K562 (cell line): ENCODE data around the gene GSK3B. TPM values are rescaled to one million over a fixed set of nuclear protein-coding genes. Genes with fewer than 3 reads are reported as not detected.

Experiments used
- ATAC-seq: fragments of 200-7000 bp; cut with Tn5 transposase; 3 replicates; pipeline ENCODE4 v1.9.1; 2020; ENCODE audit warnings: moderate library complexity
- BruUV-seq: library from RNA; stranded (reverse); fragments of 400-500 nt; replicated peaks from 2 replicates; lab custom pipeline; 2021; lab: Mats Ljungman, UMichigan
- CTCF ChIA-PET: fragments of 300-600 bp; formaldehyde crosslinking; extraction: SDS; loops from one replicate; lab custom pipeline; 2021; ENCODE audit warnings: low intra/inter-chr PET ratio; lab: Yijun Ruan, JAX
- POLR2A ChIA-PET: fragments of 300-600, 350-650 bp; sonication (Branson Sonifier 250); formaldehyde crosslinking; extraction: SDS; loops from one replicate; lab custom pipeline; 2021; ENCODE audit warnings: antibody characterized with exemption, inconsistent platforms; lab: Yijun Ruan, JAX
- DNase-seq, 4 experiments: peaks; one replicate each; pipeline versions ENCODE4 v3.0.0 to v3.0.0-alpha.2; 2011 to 2018; ENCODE audit warnings: low spot score in 3 of 4, mixed read lengths in 3 of 4; ENCODE audit errors: extremely low read depth in 1 of 4
- FAIRE-seq: peaks from 2 replicates; lab custom pipeline; 2011; peaks lifted over from hg19 to GRCh38; lab: Jason Lieb, UNC
- H2AFZ ChIP-seq: 2 replicates; pipeline ENCODE4 v1.6.0; 2011; ENCODE audit warnings: low read depth, low read length, control low read depth, inconsistent platforms
- H3K27ac ChIP-seq: fragments of 200-600 bp; 3 replicates; pipeline ENCODE4 v1.8.0; 2011; ENCODE audit warnings: low read depth, mild to moderate bottlenecking, control low read depth, inconsistent platforms, low read length, moderate library complexity, mixed read lengths; ENCODE audit errors: extremely low read depth
- H3K27me3 ChIP-seq, 2 experiments: fragments of 300-600 bp in 1 of 2; 2 replicates in 1 of 2; 3 replicates in 1 of 2; pipeline versions ENCODE4 v1.6.0 to v1.8.0; 2011; ENCODE audit warnings: inconsistent platforms in 2 of 2, low read length in 2 of 2, mild to moderate bottlenecking in 1 of 2, mixed read lengths in 1 of 2, moderate library complexity in 1 of 2; ENCODE audit not compliant: control insufficient read depth in 2 of 2, insufficient read depth in 2 of 2
- H3K36me3 ChIP-seq: fragments of 300-600 bp; 3 replicates; pipeline ENCODE4 v1.8.0; 2011; ENCODE audit warnings: mild to moderate bottlenecking, low read length, inconsistent platforms; ENCODE audit not compliant: control insufficient read depth, insufficient read depth
- H3K4me1 ChIP-seq, 2 experiments: fragments of 200-600 bp in 1 of 2; replicated peaks in 1 of 2; 2 replicates in 1 of 2; 3 replicates in 1 of 2; pipeline versions ENCODE4 v1.5.1 to v1.8.0; 2011; ENCODE audit warnings: inconsistent platforms in 2 of 2, low read length in 2 of 2, mild to moderate bottlenecking in 1 of 2, mixed read lengths in 1 of 2, moderate library complexity in 1 of 2; ENCODE audit not compliant: control insufficient read depth in 2 of 2, insufficient read depth in 2 of 2
- H3K4me2 ChIP-seq: 2 replicates; pipeline ENCODE4 v1.6.1; 2011; ENCODE audit warnings: low read length, control low read depth, inconsistent platforms, mixed read lengths; ENCODE audit not compliant: insufficient read depth
- H3K4me3 ChIP-seq: fragments of 200-600 bp; sonication (generic), shearing (Covaris generic); 2 replicates; pipeline ENCODE4 v1.5.1; 2016; ENCODE audit warnings: control low read depth, inconsistent platforms
- H3K79me2 ChIP-seq: fragments of 200-600 bp; 3 replicates; pipeline ENCODE4 v1.8.0; 2011; ENCODE audit warnings: low read length, inconsistent platforms; ENCODE audit not compliant: control insufficient read depth, insufficient read depth
- H3K9ac ChIP-seq, 2 experiments: 2 replicates each; pipeline versions ENCODE4 v1.6.0 to v1.6.1; 2011; ENCODE audit warnings: low read depth in 2 of 2, low read length in 2 of 2, control low read depth in 1 of 2, inconsistent platforms in 1 of 2, mild to moderate bottlenecking in 1 of 2, mixed read lengths in 1 of 2; ENCODE audit not compliant: insufficient read depth in 1 of 2
- H3K9me1 ChIP-seq: one replicate; pipeline ENCODE4 v1.6.0; 2011; ENCODE audit warnings: inconsistent platforms, mild to moderate bottlenecking, low read length, moderate library complexity; ENCODE audit not compliant: control insufficient read depth, insufficient read depth
- H3K9me3 ChIP-seq: replicated peaks from 2 replicates; pipeline ENCODE4 v1.5.1; 2011; ENCODE audit warnings: low read depth, low read length, inconsistent platforms; ENCODE audit not compliant: control insufficient read depth, insufficient read depth
- H4K20me1 ChIP-seq: replicated peaks from 2 replicates; pipeline ENCODE4 v1.6.1; 2011; ENCODE audit warnings: low read length, inconsistent platforms, mixed read lengths; ENCODE audit not compliant: control insufficient read depth, insufficient read depth
- C11orf30 ChIP-seq: fragments of 450-650 bp; IDR thresholded peaks from 2 replicates; pipeline ENCODE4 v1.6.1; 2016; ENCODE audit warnings: low read depth, mild to moderate bottlenecking
- CBFA2T3 ChIP-seq: fragments of 450-650 bp; IDR thresholded peaks from 2 replicates; pipeline ENCODE4 v1.6.1; 2017
- KHSRP ChIP-seq: fragments of 450-650 bp; IDR thresholded peaks from 2 replicates; pipeline ENCODE4 v1.6.1; 2017
- MAFF ChIP-seq: IDR thresholded peaks from 2 replicates; pipeline ENCODE4 v1.6.1; 2012; ENCODE audit warnings: low read length, improper control_type of control experiment
- MAFK ChIP-seq: IDR thresholded peaks from 2 replicates; pipeline ENCODE4 v1.6.1; 2011; ENCODE audit warnings: low read length, improper control_type of control experiment
- MCM7 ChIP-seq, 2 experiments: fragments of 450-650 bp; IDR thresholded peaks; 2 replicates each; pipeline ENCODE4 v1.6.1; 2016 to 2018
- SAP30 ChIP-seq: fragments of 200-600 bp; sonication (generic); IDR thresholded peaks from 2 replicates; pipeline ENCODE4 v1.6.1; 2012; ENCODE audit warnings: borderline replicate concordance, low read depth, mild to moderate bottlenecking, moderate library complexity, low read length, control low read depth, inconsistent platforms; ENCODE audit not compliant: insufficient read depth, poor library complexity, severe bottlenecking
- STAT6 ChIP-seq: sonication (generic); formaldehyde crosslinking; IDR thresholded peaks from 2 replicates; pipeline ENCODE4 v1.8.1; 2023; ENCODE audit warnings: mild to moderate bottlenecking, missing genetic modification reagents
- THRA ChIP-seq: fragments of 450-650 bp; IDR thresholded peaks from 2 replicates; pipeline ENCODE4 v1.6.1; 2017; ENCODE audit warnings: mild to moderate bottlenecking, moderate library complexity
- TRIM28 ChIP-seq: fragments of 450-650 bp; IDR thresholded peaks from 2 replicates; pipeline ENCODE4 v1.6.1; 2017
- ZKSCAN8 ChIP-seq: fragments of 200-800 bp; sonication (Bioruptor generic); IDR thresholded peaks from 2 replicates; pipeline ENCODE4 v1.6.1; 2016; ENCODE audit warnings: missing genetic modification characterization, missing compliant biosample characterization
- ZNF280B ChIP-seq: fragments of 250-450 bp; sonication (Bioruptor Pico); IDR thresholded peaks from 2 replicates; pipeline ENCODE4 v1.5.1; 2021; ENCODE audit warnings: mild to moderate bottlenecking
- ZNF316 ChIP-seq: fragments of 450-650 bp; IDR thresholded peaks from 2 replicates; pipeline ENCODE4 v1.6.1; 2016
- WGBS: fragments of 100-300 bp; shearing (Covaris generic); methylation state at CpG from one replicate; pipeline ENCODE4 v1.1.6; 2016; ENCODE audit warnings: low coverage, mixed read lengths; ENCODE audit not compliant: insufficient coverage; ENCODE audit errors: missing lambda C conversion rate; 5-methylcytosine and 5-hydroxymethylcytosine counted together
- in situ Hi-C: fragments of 300-500 bp; cut with MboI; formaldehyde crosslinking; loops from 4 replicates; pipeline ENCODE4 v1.15.0; 2018; ENCODE audit warnings: inconsistent platforms, mixed read lengths
- intact Hi-C: fragments of 100-400 bp; cut with micrococcal nuclease; formaldehyde crosslinking; loops from 2 replicates; pipeline ENCODE4 v1.14.2; 2022
- polyA plus RNA-seq, 8 experiments: library from polyadenylated mRNA; depleted of rRNA in 4 of 8; stranded (reverse) in 5 of 8; unstranded in 3 of 8; fragments of >200 nt; fragmentation: Nextera tagmentation in 2 of 8; fragmentation: Illumina TruSeq in 1 of 8; extraction: Ambion mirVana in 2 of 8; extraction: Trizol in 1 of 8; gene quantifications; 2 replicates each; pipeline versions ENCODE4 v1.2.1 to v1.2.3, GENCODE V29; 2011 to 2014; ENCODE audit warnings: inconsistent platforms in 1 of 8, missing spikeins in 1 of 8
- total RNA-seq, 7 experiments: library from RNA; depleted of rRNA in 6 of 7; stranded (reverse); fragments of >200 nt in 6 of 7; fragmentation: Illumina TruSeq in 2 of 7; extraction: Trizol in 2 of 7; gene quantifications; 2 replicates each; pipeline versions ENCODE4 v1.2.1 to v1.2.3, GENCODE V29; 2011 to 2021; ENCODE audit warnings: low replicate concordance in 1 of 7

The GSK3B gene
- total and polyA plus RNA-seq, 9 of the 15 experiments (the other 6 are each of a cell fraction or from before 2014, with no cell fraction given), result 4.7 to 25.0 (median 18.7) TPM

GRCh38 chr3:119965692-119966091 is 128.6 kb downstream of the GSK3B start:
- in situ Hi-C loops, result no loop called here
- H3K79me2 ChIP-seq, result peaks cover 17% of the 10 kb centered on the region
- ATAC-seq, result no peak

GRCh38 chr3:119964294-119964693 is 130.0 kb downstream of the GSK3B start:
- Histone ChIP-seq H4K20me1 (no peaks in the 10 kb centered on the region), H3K4me2 (no peak overlapping the region), H3K4me1 (no peaks in the 10 kb centered on the region), H3K9ac (no peak overlapping the region), H3K4me3 (no peak overlapping the region), H2AFZ (no peak overlapping the region), H3K9me1 (no peaks in the 10 kb centered on the region), H3K27ac (no peak overlapping the region), H3K36me3 (no peaks in the 10 kb centered on the region), H3K79me2 (peaks cover 17% of the 10 kb centered on the region), H3K27me3 (no peaks in the 10 kb centered on the region), H3K9me3 (no peaks in the 10 kb centered on the region)
- ChIA-PET CTCF (no interaction called here), POLR2A (no interaction called here)
- FAIRE-seq (no peak), ATAC-seq (no peak), DNase-seq (no peak)
- BruUV-seq, result no TSS peak
- WGBS, result 65% methylated on average over 2 of the region's 2 CpGs
- TF ChIP-seq TRIM28 (no peak), KHSRP (no peak), STAT6 (CRISPR knock-in tag) (no peak), MAFF (peak; percentile 50; the same call in 1 of the 2 replicates), ZNF280B (no peak), ZNF316 (peak; percentile 59), MAFK (peak; percentile 33; the same call in 1 of the 2 replicates), THRA (no peak), C11orf30 (0 out of 2 replicates have a peak, but pooled peaks have one; percentile 5)
- intact Hi-C loops, result no loop called here
- in situ Hi-C loops, result no loop called here

More at GRCh38 chr3:119965692-119966091, 128.6 kb downstream of the GSK3B start:
- no peak for FAIRE-seq
- ChIA-PET CTCF (no interaction called here), POLR2A (interaction anchor here (1.2 to 1.3 kb wide), 2 partner anchors 16 to 65 kb away, joined by 3 to 4 read pairs; no protein-coding TSS in a partner anchor)
- Histone ChIP-seq H3K9me1 (no peaks in the 10 kb centered on the region), H2AFZ (no peak overlapping the region), H3K27me3 (no peaks in the 10 kb centered on the region), H3K4me1 (no peaks in the 10 kb centered on the region), H3K27ac (no peak overlapping the region), H3K4me3 (no peak overlapping the region), H3K36me3 (no peaks in the 10 kb centered on the region), H3K4me2 (no peak overlapping the region), H3K9me3 (no peaks in the 10 kb centered on the region), H3K9ac (no peak overlapping the region), H4K20me1 (no peaks in the 10 kb centered on the region)
- BruUV-seq, result no TSS peak
- intact Hi-C loops, result no loop called here
- TF ChIP-seq MCM7 (IDR thresholded peaks at IDR 0.05), result no peak
- TF ChIP-seq CBFA2T3, result peak; percentile 24; the same call in 1 of the 2 replicates
- no peak for TF ChIP-seq ZKSCAN8 (CRISPR knock-in tag)
- TF ChIP-seq SAP30, result no peak
- no peak for DNase-seq
- WGBS, result 18% methylated on average over 1 of the region's 1 CpG
